ENCODE measurements around the gene HLCS. TPM values are rescaled to one million over a fixed set of nuclear protein-coding genes. Genes with fewer than 3 reads are reported as not detected.

Gene HLCS
- total RNA-seq, 6 experiments from 2014 or later = 12.6 to 19.1 (median 16.0) TPM

- H3K4me3 ChIP-seq = no peak overlapping the region
- peaks cover 0 to 5% (median 0%) of the 10 kb centered on the region in 4 donors for H3K36me3 ChIP-seq
- no peaks in the 10 kb centered on the region for H3K27me3 ChIP-seq
- WGBS (ENCODE audit: insufficient coverage, low coverage, low lambda C conversion rate, missing lambda C conversion rate) = 41% methylated on average over 5 of the region's 5 CpGs
- peak overlapping the region in 1 of 3 donors; percentile 0 for H3K27ac ChIP-seq
- ATAC-seq (no peak), DNase-seq (no peak)
- H3K4me1 ChIP-seq = peaks cover 0 to 17% (median 7%) of the 10 kb centered on the region in 4 donors
- intact Hi-C loops (cut with DNase I) = no loop called here
- no peaks in the 10 kb centered on the region for H3K9me3 ChIP-seq
- no peak for TF ChIP-seq CTCF (IDR thresholded peaks at IDR 0.05)
- no peak for TF ChIP-seq POLR2A (IDR thresholded peaks at IDR 0.05)
These were observed 31.5 kb downstream of the HLCS start for GRCh38 chr21:36934864-36935420.

DNA sequence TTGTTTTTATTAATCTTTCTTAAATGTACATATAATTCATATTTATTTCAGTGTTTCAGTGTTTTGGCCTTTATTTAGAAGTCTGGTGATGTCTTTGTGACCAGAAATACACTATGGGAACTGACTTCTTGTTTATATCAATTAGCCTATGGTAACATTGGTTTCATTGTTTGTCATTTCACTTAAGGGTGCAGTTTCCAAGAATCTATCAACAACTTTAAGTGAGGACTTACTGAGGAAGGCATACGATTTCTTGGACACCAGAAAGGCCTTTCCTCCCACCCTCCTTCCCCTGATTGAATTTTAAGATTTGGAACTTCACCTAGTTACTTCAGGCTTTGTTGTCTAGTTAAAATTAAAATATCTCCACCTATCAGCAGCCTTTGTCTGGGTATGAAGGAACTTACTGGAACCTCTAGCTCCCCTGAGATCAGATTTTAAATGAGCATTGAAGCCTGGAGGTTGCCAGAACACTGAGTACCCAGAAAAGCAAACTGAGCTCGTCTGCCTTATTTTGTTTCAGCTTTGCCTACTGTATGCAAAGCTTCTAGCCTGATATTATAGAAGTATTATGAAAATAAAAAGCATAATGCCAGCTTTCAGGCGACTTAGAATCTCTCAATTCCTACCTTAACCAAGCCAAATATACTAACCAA is 34.2 kb downstream of the HLCS start:
- no peaks in the 10 kb centered on the region for H3K27me3 ChIP-seq
- WGBS (ENCODE audit: insufficient coverage, low coverage, low lambda C conversion rate, missing lambda C conversion rate) = 83% methylated on average over 3 of the region's 3 CpGs
- H3K27ac ChIP-seq = no peak overlapping the region
- intact Hi-C loops (cut with DNase I) = no loop called here
- H3K36me3 ChIP-seq = peaks cover 0 to 5% (median 0%) of the 10 kb centered on the region in 4 donors
- no peak for ATAC-seq
- no peak overlapping the region for H3K4me3 ChIP-seq
- DNase-seq = no peak
- H3K9me3 ChIP-seq = no peaks in the 10 kb centered on the region
- no peak for TF ChIP-seq POLR2A (IDR thresholded peaks at IDR 0.05)
- TF ChIP-seq CTCF (IDR thresholded peaks at IDR 0.05) = no peak
- peaks cover 0 to 38% (median 18%) of the 10 kb centered on the region in 4 donors for H3K4me1 ChIP-seq

- Histone ChIP-seq H3K27ac (peak overlapping the region; percentile 25 to 57 (median 33)), H3K36me3 (no peaks in the 10 kb centered on the region), H3K4me1 (peaks cover 0 to 34% (median 15%) of the 10 kb centered on the region in 4 donors), H3K9me3 (no peaks in the 10 kb centered on the region), H3K27me3 (no peaks in the 10 kb centered on the region), H3K4me3 (no peak overlapping the region)
- intact Hi-C loops (cut with DNase I) = loop anchor here in 1 of 2 donors (10.0 kb wide), 1 partner anchor 265 kb away; no protein-coding TSS in a partner anchor
- WGBS (ENCODE audit: insufficient coverage, low coverage, low lambda C conversion rate, missing lambda C conversion rate) = 48% methylated on average over 5 of the region's 7 CpGs
- TF ChIP-seq CTCF (IDR thresholded peaks at IDR 0.05) (peak in 3 of 4 donors; percentile 15 to 42 (median 27)), POLR2A (IDR thresholded peaks at IDR 0.05) (no peak)
- DNase-seq = peak in 2 of 3 donors; percentile 70 to 71
- peak; percentile 40 to 52 (median 44) for ATAC-seq
These were observed 36.8 kb downstream of the HLCS start for GRCh38 chr21:36929622-36930021.

DNA sequence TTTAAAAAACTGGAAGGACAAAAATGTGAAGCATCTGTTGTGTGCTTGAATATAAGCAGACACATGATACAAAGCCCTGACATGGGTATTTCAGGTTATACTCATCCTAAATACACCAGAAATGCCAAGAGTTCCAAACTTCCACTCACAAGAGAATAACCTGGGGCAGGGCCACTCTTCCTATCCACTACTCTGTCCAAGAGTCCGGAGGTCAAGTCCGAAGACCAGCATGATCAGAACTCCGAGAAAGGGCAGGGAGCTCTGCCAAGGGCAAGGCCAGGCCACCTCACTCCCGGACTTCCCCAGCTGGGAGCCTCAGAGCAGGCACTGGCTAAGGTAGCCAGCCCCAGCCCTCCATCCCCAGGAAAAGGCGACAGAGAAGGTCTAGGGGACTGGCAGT is 37.5 kb downstream of the HLCS start:
- intact Hi-C loops (cut with DNase I) = loop anchor here in 1 of 2 donors (10.0 kb wide), 1 partner anchor 264 kb away; no protein-coding TSS in a partner anchor
- H3K27ac ChIP-seq = peak overlapping the region; percentile 28 to 57 (median 33)

More for the DNA sequence above, 37.5 kb downstream of the HLCS start:
- DNase-seq (peak; percentile 82 to 90 (median 89)), ATAC-seq (peak; percentile 83 to 90 (median 86))
- TF ChIP-seq POLR2A (IDR thresholded peaks at IDR 0.05) (no peak), CTCF (IDR thresholded peaks at IDR 0.05) (no peak)
- no CpG with 5 or more reads among the region's 5 CpGs for WGBS (ENCODE audit: insufficient coverage, low coverage, low lambda C conversion rate, missing lambda C conversion rate)
- H3K4me3 ChIP-seq = no peak overlapping the region
- H3K27me3 ChIP-seq = no peaks in the 10 kb centered on the region
- peaks cover 0 to 33% (median 13%) of the 10 kb centered on the region in 4 donors for H3K4me1 ChIP-seq
- no peaks in the 10 kb centered on the region for H3K9me3 ChIP-seq
- H3K36me3 ChIP-seq = no peaks in the 10 kb centered on the region

Measured in right lobe of liver (tissue), 6 donors.